H54 (cell line): ENCODE measurements around the gene PNMA8C.
"Not testable (repeated sequence)": the region's sequence is repeated elsewhere in the genome, so short reads cannot be mapped to it uniquely, and the experiment has no call there.

Experiments used
- DNase-seq: peaks from one replicate; pipeline ENCODE4 v3.0.0; 2011; ENCODE audit warnings: low spot score, mixed read lengths; ENCODE audit not compliant: insufficient read length
- FAIRE-seq: peaks from 3 replicates; lab custom pipeline; 2011; peaks lifted over from hg19 to GRCh38; lab: Jason Lieb, UNC
- POLR2A ChIP-seq: IDR thresholded peaks from 2 replicates; pipeline ENCODE4 v1.6.1; 2011; ENCODE audit warnings: low read depth, mild to moderate bottlenecking, low read length

The PNMA8C gene

DNA sequence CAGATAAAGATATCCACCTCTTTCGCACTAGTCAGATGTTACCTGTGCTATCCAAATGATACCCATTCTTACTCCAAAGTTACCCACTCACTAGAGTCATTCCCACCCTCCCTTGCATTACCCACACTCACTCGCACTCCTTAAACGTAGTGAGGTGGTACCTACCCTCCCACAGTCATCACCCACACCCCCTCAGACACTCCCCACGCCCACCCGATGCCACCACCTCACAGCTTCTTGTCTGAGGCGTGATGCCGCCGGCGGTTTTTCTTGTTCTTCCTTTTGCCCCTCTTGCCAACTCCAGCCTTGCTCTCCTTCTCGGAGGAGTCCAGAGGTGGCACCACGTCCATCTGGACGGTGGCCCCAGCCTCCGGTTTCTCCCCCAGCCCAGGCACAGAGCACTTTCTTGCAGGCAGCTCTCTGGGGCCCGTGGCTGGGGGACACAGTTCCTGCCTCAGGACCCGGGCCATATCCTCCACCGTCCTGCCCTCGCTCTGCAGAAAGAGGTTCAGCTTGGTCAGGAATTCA is 1.2 kb downstream of the PNMA8C start:
- no peak for TF ChIP-seq POLR2A
- FAIRE-seq (no peak), DNase-seq (no peak)

DNA sequence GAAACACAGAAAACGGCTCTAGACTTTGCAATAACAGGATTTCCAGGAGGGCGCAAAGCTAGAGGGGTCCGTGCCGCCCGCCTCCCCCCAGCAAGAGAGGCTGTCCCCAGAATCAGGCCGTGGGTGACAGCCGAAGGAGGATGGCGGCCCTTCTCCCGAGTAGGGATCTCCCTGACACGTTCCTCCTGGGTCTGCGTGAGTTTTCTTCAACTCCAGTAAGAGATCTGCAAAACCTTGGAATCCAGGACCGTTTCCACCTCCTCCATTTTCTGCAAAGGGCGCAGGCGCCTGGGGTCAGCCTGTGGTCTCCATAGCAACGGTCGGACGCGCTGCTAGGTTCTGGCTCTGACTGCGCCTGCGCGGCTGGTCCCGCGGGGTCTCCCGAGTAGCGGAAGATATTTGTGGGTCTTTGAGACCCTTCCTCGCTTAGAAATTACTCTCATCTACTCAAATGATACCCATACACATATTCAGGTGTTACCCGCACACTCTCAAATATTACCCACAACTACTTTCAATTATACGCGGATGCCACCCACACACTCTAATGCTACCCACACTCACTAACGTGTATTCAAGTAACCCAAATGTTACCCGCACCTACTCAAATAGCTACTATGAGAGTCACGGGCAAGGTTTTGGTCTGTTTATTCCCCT is 2.1 kb downstream of the PNMA8C start:
- no peak for DNase-seq
- no peak for FAIRE-seq
- TF ChIP-seq POLR2A: no peak

DNA sequence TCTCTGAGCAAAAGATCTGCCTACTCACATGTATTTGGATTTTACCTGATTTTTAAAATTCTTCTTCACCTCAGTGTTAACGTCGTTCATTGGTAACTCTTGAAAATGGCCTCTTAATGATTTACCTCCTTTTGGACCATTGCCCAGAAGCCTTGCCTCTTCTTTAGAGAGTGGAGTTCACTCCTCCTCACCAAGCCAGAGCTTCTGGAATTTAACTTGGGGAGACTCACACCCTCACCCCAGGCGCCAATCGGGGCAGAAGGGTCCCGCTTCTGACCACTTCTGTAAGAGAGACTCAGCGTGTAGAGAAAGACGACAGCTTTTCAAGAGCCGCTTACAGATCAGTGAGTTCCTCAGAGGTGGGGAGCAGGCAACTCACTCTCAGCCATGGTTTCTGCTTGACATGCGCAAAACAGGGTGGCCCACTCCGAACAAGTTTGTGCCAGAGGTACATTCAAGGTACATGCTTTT is 2.7 kb downstream of the PNMA8C start:
- DNase-seq (no peak), FAIRE-seq (no peak)
- no peak for TF ChIP-seq POLR2A

DNA sequence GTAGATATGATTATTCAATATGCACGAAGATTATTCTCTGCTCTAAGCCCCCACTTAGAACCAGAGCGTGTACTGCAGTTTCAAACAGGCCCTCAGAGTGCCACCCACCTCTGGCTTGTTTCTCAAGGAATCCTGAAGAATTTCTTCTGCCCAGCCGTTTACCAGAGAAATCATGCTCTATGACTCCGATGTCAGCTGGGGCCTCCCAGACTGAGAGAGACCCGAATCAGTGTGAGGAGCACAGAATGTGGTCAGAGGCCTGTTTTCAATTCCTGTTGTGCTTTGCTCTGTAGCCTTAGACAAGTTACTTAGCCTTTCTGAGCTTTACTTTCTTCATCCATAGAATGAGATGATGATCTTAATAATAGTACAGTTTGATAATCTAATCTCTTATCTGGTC is 5.5 kb downstream of the PNMA8C start:
- no peak for FAIRE-seq
- no peak for TF ChIP-seq POLR2A
- no peak for DNase-seq

DNA sequence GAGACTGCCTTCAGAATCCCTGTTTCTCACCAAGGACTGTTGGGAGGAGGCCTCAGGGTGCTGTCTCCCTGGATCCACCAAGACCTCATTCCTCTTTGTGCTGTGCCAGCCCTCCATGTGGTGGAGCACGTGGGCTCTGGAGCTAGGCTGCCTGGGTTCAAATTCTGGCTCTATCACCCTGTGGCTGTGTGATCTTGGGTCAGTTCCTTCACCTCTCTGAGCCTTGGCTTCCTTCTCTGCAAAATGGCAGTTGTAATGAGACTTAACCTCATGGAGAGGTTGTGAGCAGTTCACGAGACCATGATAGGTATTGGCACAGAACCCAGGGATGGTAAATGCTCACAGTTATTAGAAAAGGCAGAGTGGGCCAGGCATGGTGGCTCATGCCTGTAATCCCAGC is 6.4 kb downstream of the PNMA8C start:
- FAIRE-seq: no peak
- no peak for TF ChIP-seq POLR2A
- DNase-seq: no peak

DNA sequence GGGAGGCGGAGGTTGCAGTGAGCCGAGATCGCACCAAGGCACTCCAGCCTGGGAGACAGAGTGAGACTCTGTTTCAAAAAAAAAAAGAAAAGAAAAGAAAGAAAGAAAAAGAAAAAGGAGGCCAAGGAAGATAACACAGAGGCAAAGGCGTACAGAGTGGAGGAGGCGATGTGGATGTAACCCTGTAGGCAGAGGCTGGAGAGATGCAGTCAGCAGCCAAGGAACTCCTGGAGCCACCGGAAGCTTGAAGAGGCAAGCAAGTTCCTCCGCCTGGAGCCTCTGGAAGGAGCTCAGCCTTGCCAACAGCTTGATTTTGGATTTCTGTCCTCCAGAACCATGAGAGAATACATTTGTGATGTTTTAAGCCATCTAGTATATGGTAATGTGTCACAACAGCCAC is 8.7 kb downstream of the PNMA8C start:
- TF ChIP-seq POLR2A: no peak
- DNase-seq (no peak), FAIRE-seq (no peak)

DNA sequence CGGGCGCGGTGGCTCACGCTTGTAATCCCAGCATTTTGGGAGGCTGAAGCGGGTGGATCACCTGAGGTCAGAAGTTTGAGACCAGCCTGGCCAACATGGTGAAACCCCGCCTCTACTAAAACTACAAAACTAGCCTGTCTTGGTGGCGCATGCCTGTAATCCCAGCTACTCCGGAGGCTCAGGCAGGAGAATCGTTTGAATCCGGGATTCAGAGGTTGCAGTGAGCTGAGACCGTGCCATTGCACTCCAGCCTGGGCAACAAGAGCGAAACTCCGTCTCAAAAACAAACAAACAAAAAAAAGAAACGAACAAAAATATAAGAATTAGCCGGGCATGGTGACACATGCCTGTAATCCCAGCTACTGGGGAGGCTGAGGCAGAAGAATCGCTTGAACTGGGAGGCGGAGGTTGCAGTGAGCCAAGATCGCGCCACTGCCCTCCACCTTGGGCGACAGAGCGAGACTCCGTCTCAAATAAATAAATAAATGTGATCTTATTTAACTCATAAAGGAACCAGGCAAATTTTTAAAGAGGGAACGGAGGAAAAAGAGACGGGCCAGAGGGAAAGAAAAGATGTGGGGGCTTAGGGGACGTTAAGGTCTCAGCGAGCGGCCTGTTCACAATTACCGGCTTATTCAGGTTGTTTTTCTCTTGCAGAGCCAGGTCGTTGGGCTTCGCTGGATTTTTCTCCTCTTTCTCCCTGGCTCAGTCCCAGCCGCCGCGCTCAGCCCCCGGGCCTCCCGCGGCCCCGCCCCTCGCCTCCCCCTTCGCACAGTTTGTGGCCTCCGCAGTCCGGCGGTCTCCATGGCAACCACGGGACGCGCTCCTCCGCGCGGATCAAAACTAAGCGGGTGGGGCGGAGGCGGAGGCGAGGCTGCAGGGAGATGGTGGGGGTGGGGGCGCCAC is 12.7 kb downstream of the PNMA8C start:
- DNase-seq: peak; percentile 33
- FAIRE-seq: not testable (repeated sequence)

DNA sequence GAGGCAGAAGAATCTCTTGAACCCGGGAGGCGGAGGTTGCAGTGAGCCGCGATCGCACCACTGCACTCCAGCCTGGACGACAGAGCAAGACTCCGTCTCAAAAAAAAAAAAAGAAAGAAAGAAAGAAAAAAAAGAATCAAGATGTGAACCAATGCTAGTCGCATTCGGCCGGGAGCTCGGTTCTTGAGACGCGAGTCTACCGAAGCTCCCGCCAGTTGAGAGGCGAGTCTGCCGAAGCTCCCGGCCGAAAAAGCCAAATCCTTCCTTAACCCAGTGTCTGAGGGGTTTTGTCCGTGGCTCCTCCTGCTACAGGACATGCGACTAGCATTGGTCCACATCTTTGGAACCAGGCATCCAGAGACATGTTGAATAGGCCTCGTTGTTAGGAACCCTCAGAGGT is 13.8 kb downstream of the PNMA8C start:
- not testable (repeated sequence) for FAIRE-seq, DNase-seq

DNA sequence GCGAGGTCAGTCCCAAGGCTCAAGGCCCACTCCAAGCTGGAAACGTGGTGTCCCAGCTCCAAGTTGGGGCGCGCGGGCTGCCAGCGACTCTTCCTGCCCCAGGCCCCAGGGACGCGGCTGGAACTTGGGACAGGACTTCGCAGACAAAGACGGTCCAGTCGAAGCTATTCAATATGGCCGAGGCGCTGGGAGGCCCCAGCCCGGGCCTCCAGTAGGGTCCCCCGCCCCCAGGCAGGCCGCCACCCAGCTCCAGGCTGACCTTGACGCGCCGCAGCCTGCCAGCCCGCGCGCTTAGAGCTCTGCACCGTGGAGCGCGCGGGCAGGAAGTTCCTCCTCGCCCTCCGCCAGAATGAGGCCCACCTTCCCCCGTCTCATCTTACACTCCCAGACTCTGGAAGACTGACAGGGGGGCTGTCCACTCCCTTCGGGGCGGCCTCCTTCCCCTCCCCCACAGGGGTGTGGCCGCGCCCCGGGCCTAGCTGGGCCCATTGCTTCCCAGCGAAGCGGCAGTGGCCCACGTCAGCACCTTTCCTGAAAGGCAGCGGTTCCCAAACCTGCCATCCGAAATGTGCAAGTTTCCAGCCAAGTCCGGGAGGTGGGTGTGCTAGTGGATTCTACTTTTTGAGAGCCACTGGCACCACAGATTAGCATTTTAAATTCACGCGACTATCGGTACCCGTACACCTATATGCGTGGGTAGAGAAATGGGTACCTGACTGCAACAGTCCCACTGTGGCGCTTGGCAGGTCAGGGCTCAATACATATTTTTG is 15.3 kb downstream of the PNMA8C start, which contains the start of gene CCDC8:
TSS of gene CCDC8 (minus strand) at position 303 of the 770 bp plus-strand sequence. CDS start 754 bp downstream, outside the sequence.
- no peak for TF ChIP-seq POLR2A
- no peak for DNase-seq
- FAIRE-seq: no peak

DNA sequence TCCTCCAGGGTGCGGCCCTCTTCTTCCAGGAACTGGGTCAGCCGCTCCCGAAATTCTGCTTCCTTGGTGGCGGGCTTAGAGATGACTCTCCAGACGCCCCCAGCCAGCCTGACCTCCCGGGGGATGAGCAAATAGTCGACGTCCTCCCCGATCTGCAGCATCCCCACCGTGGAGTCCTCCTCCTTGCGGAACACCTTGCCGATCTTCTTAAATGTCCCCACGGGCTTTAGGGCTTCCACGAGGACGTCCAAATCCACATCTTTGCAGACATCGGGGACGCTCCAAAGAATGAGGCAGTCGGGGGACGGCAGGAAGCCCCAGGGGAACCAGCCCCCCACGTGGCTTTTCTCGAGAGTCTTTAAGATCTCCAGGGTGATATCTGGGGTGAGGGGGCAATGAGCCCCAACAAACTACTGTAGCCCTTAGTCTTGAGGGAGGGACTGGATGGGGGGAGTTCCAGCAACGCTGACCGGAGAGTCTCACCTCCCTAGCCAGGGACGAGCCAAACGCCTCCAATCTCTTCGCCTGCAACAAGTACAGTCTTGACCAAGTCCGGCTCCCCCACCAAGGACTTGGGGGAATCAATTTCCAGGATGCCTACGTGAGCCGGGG is 16.0 kb downstream of the PNMA8C start:
- no peak for TF ChIP-seq POLR2A
- no peak for DNase-seq
- no peak for FAIRE-seq

DNA sequence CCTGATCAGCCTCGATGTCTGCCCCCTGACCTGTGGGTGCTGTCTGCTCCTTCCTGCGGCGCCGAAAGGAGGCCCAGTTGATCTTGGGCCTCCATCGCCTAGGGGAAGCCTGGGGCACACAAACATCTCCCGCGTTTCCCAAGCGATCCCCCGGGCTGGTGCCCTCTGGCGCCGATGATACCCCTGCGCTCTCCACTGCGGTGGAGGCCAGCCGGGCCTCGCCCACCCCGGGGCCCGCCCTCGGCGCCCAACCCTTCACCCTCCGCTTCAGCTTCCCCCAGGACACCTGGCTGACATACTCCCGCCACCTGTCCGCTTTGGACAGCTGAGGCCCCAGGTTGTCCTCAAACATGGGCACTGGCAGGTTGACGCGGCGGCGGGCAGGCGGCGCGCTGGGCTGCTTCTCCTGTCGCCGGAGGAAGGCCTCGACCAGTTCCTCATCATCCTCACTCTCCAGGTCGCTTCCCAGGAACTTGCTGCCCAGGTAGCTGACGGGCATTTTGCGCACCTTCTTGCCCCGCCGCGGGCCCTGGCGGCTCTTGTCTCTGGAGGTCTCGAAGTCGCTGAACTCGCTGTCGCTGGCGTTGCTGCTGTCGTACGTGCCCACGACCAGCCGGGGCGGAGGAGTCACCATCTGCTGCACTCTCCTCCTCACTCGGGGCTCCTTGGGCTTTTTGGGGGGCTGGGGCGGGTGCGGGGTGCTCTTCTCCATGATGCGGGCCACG is 16.6 kb downstream of the PNMA8C start:
- DNase-seq (no peak), FAIRE-seq (no peak)
- no peak for TF ChIP-seq POLR2A

DNA sequence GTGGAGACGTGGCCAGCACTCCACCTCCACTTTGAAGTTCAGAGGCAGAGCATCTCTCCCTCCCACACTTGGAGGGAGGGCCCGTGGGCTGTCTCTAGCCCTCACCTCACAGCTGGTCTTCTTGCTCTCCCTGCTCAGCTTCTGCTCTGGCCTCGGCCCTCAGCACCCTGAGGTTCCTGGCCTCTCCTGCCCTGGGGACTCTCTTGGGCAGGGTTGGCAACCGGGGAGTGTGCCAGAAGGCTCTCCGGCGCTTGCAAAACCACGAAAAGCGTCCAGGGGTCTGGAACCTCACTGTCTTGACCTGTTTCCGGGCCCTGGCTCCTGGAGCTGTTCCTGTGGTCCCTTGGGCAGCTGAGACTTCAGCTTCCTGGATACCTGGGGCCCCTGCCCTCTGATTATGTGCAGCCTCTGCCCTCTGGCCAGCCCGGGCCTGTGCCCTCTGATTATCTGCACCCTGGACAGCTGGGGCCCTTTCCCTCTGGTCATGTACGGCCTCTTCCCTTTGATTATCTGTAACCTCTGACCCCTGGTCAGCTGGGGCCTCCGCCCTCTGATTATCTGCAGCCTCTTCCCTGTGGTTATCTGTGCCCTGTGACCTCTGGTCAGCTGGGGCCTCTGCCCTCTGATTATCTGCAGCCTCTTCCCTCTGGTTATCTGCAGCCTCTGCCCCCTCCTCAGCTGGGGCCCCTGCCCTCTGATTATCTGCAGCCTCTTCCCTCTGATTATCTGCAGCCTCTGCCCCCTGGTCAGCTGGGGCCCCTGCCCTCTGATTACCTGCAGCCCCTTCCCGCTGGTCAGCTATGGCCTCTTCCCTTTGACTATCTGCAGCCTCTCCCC is 17.4 kb downstream of the PNMA8C start:
- DNase-seq: no peak

More for the DNA sequence above, 17.4 kb downstream of the PNMA8C start:
- no peak for FAIRE-seq
- TF ChIP-seq POLR2A: no peak
